ENCODE data around the gene MUC5AC.
"Not testable (repeated sequence)": the region's sequence is repeated elsewhere in the genome, so short reads cannot be mapped to it uniquely, and the experiment has no call there.

The MUC5AC gene

DNA sequence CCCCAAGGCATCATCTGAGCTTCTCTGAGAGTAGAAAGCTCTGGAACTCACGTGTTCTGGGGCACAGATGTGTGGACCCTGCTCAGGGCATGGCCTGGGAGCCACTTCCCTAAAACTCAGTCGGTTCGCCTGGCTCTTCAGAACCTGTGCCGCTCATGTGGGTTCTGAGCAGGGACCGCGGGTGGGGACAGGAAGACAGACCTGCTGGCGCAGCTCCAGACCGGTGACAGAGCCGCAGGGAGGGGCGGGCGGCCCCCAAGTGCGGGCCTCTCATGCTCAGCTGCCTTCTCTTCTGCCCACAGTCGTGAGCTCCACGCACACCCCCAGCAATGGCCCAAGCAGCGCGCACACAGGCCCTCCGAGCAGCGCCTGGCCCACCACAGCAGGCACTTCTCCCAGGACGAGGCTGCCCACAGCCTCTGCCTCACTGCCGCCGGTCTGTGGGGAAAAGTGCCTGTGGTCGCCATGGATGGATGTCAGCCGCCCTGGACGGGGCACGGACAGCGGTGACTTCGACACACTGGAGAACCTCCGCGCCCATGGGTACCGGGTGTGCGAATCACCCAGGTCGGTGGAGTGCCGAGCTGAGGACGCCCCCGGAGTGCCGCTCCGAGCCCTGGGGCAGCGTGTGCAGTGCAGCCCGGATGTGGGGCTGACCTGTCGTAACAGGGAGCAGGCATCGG is 24.2 kb downstream of the MUC5AC start:
- Histone ChIP-seq H3K4me2 (ENCODE audit: insufficient read depth, low read length) (no peak overlapping the region), H4K20me1 (ENCODE audit: insufficient read depth, low read length) (no peaks in the 10 kb centered on the region), H3K27me3 (ENCODE audit: insufficient read depth, low read length, poor library complexity) (no peaks in the 10 kb centered on the region), H3K36me3 (ENCODE audit: insufficient read depth, low read length) (no peaks in the 10 kb centered on the region), H3K79me2 (ENCODE audit: insufficient read depth, low read length) (no peaks in the 10 kb centered on the region), H2AFZ (ENCODE audit: low read depth, low read length) (no peak overlapping the region), H3K9ac (ENCODE audit: low read depth, low read length) (no peak overlapping the region), H3K27ac (ENCODE audit: low read length) (no peak overlapping the region), H3K9me3 (ENCODE audit: insufficient read depth, low read length, severe bottlenecking) (no peaks in the 10 kb centered on the region), H3K4me3 (ENCODE audit: low read depth in 1 of 2, low read length in 2 of 2) (no peak overlapping the region), H3K4me1 (ENCODE audit: insufficient read depth, low read length) (no peaks in the 10 kb centered on the region)
- ATAC-seq (ENCODE audit: insufficient read depth, low read depth) (no peak), DNase-seq (no peak)
- TF ChIP-seq EZH2 (IDR thresholded peaks at IDR 0.05; ENCODE audit: borderline replicate concordance, low read depth, low read length, severe bottlenecking), result no peak
- TF ChIP-seq, protein P1, sequence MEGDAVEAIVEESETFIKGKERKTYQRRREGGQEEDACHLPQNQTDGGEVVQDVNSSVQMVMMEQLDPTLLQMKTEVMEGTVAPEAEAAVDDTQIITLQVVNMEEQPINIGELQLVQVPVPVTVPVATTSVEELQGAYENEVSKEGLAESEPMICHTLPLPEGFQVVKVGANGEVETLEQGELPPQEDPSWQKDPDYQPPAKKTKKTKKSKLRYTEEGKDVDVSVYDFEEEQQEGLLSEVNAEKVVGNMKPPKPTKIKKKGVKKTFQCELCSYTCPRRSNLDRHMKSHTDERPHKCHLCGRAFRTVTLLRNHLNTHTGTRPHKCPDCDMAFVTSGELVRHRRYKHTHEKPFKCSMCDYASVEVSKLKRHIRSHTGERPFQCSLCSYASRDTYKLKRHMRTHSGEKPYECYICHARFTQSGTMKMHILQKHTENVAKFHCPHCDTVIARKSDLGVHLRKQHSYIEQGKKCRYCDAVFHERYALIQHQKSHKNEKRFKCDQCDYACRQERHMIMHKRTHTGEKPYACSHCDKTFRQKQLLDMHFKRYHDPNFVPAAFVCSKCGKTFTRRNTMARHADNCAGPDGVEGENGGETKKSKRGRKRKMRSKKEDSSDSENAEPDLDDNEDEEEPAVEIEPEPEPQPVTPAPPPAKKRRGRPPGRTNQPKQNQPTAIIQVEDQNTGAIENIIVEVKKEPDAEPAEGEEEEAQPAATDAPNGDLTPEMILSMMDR (IDR thresholded peaks at IDR 0.05; ENCODE audit: borderline replicate concordance, extremely low read depth, low read length, poor library complexity, severe bottlenecking), result no peak

- H3K4me3 ChIP-seq (ENCODE audit: low read depth in 1 of 2, low read length in 2 of 2); H3K9ac ChIP-seq (ENCODE audit: low read depth, low read length); H3K4me1 ChIP-seq (ENCODE audit: insufficient read depth, low read length); DNase-seq; H3K36me3 ChIP-seq (ENCODE audit: insufficient read depth, low read length); H3K27ac ChIP-seq (ENCODE audit: low read length); H3K9me3 ChIP-seq (ENCODE audit: insufficient read depth, low read length, severe bottlenecking); ATAC-seq (ENCODE audit: insufficient read depth, low read depth); H2AFZ ChIP-seq (ENCODE audit: low read depth, low read length); H4K20me1 ChIP-seq (ENCODE audit: insufficient read depth, low read length); H3K79me2 ChIP-seq (ENCODE audit: insufficient read depth, low read length); H3K27me3 ChIP-seq (ENCODE audit: insufficient read depth, low read length, poor library complexity); H3K4me2 ChIP-seq (ENCODE audit: insufficient read depth, low read length): not testable (repeated sequence)
These were observed 26.4 kb downstream of the MUC5AC start for GRCh38 chr11:1184139-1184538.

DNA sequence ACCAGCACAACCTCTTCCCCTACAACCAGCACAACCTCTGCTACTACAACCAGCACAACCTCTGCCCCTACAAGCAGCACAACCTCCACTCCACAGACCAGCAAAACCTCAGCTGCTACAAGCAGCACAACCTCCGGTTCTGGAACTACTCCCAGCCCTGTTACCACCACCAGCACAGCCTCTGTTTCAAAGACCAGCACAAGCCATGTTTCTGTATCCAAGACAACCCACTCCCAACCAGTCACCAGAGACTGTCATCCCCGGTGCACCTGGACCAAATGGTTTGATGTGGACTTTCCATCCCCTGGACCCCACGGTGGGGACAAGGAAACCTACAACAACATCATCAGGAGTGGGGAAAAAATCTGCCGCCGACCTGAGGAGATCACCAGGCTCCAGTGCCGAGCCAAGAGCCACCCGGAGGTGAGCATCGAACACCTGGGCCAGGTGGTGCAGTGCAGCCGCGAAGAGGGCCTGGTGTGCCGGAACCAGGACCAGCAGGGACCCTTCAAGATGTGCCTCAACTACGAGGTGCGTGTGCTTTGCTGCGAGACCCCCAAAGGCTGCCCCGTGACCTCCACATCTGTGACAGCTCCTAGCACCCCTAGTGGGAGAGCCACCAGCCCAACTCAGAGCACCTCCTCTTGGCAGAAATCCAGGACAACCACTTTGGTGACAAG is 30.8 kb downstream of the MUC5AC start:
- not testable (repeated sequence) for H3K4me3 ChIP-seq (ENCODE audit: low read depth in 1 of 2, low read length in 2 of 2); H3K9ac ChIP-seq (ENCODE audit: low read depth, low read length); H4K20me1 ChIP-seq (ENCODE audit: insufficient read depth, low read length); H3K4me1 ChIP-seq (ENCODE audit: insufficient read depth, low read length); ATAC-seq (ENCODE audit: insufficient read depth, low read depth); H2AFZ ChIP-seq (ENCODE audit: low read depth, low read length); H3K4me2 ChIP-seq (ENCODE audit: insufficient read depth, low read length); H3K27ac ChIP-seq (ENCODE audit: low read length); H3K79me2 ChIP-seq (ENCODE audit: insufficient read depth, low read length); H3K27me3 ChIP-seq (ENCODE audit: insufficient read depth, low read length, poor library complexity); H3K9me3 ChIP-seq (ENCODE audit: insufficient read depth, low read length, severe bottlenecking); H3K36me3 ChIP-seq (ENCODE audit: insufficient read depth, low read length); DNase-seq

- not testable (repeated sequence) for H3K4me1 ChIP-seq (ENCODE audit: insufficient read depth, low read length); H3K4me2 ChIP-seq (ENCODE audit: insufficient read depth, low read length); H3K79me2 ChIP-seq (ENCODE audit: insufficient read depth, low read length); H3K36me3 ChIP-seq (ENCODE audit: insufficient read depth, low read length); H3K27me3 ChIP-seq (ENCODE audit: insufficient read depth, low read length, poor library complexity); H4K20me1 ChIP-seq (ENCODE audit: insufficient read depth, low read length); H3K9me3 ChIP-seq (ENCODE audit: insufficient read depth, low read length, severe bottlenecking); H3K27ac ChIP-seq (ENCODE audit: low read length); DNase-seq; H2AFZ ChIP-seq (ENCODE audit: low read depth, low read length); H3K4me3 ChIP-seq (ENCODE audit: low read depth in 1 of 2, low read length in 2 of 2); H3K9ac ChIP-seq (ENCODE audit: low read depth, low read length); ATAC-seq (ENCODE audit: insufficient read depth, low read depth)
These were observed 32.1 kb downstream of the MUC5AC start for GRCh38 chr11:1189816-1190215.

DNA sequence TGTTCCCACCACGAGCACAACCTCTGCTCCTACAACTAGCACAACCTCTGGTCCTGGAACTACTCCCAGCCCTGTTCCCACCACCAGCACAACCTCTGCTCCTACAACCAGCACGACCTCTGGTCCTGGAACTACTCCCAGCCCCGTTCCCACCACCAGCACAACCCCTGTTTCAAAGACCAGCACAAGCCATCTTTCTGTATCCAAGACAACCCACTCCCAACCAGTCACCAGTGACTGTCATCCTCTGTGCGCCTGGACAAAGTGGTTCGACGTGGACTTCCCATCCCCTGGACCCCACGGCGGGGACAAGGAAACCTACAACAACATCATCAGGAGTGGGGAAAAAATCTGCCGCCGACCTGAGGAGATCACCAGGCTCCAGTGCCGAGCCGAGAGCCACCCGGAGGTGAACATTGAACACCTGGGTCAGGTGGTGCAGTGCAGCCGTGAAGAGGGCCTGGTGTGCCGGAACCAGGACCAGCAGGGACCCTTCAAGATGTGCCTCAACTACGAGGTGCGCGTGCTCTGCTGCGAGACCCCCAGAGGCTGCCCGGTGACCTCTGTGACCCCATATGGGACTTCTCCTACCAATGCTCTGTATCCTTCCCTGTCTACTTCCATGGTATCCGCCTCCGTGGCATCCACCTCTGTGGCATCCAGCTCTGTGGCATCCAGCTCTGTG is 34.2 kb downstream of the MUC5AC start:
- H3K4me2 ChIP-seq (ENCODE audit: insufficient read depth, low read length), result not testable (repeated sequence)

More for the DNA sequence above, 34.2 kb downstream of the MUC5AC start:
- not testable (repeated sequence) for H3K79me2 ChIP-seq (ENCODE audit: insufficient read depth, low read length); H4K20me1 ChIP-seq (ENCODE audit: insufficient read depth, low read length); H3K27ac ChIP-seq (ENCODE audit: low read length); ATAC-seq (ENCODE audit: insufficient read depth, low read depth); DNase-seq; H3K9me3 ChIP-seq (ENCODE audit: insufficient read depth, low read length, severe bottlenecking); H2AFZ ChIP-seq (ENCODE audit: low read depth, low read length); H3K9ac ChIP-seq (ENCODE audit: low read depth, low read length); H3K4me1 ChIP-seq (ENCODE audit: insufficient read depth, low read length); H3K4me3 ChIP-seq (ENCODE audit: low read depth in 1 of 2, low read length in 2 of 2); H3K27me3 ChIP-seq (ENCODE audit: insufficient read depth, low read length, poor library complexity); H3K36me3 ChIP-seq (ENCODE audit: insufficient read depth, low read length)

All from DND-41 (cell line).